NCI-H1092 (cell line): ENCODE measurements around the gene SPRR2B.
"Not testable (repeated sequence)": the region's sequence is repeated elsewhere in the genome, so short reads cannot be mapped to it uniquely, and the experiment has no call there.

Experiments used
- DNase-seq: peaks from one replicate; lab custom pipeline; 2025; lab: John Stamatoyannopoulos, UW

The SPRR2B gene

DNA sequence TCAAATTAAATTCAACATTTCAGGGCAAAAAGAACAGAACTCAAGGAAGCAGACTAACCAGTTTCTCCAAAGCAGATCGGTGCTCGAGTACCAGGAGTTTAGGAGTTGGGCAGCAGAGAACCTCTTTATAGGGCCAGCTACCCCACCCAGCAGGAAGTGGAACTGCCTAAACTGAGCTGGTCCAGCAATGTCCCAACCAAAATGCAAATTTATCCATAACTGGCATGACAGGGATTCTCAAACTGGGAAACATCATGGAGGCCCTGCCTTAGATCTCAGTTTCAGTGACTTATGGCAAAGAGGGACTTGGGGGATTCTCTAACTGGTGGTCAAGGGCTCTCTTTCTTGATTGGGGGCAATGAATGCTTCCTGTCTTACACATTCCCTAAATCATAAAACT lies at the start of gene SPRR2B:
TSS of gene SPRR2B (minus strand) at position 101 of the 400 bp plus-strand sequence. CDS start 772 bp downstream, outside the sequence.
- DNase-seq = no peak

DNA sequence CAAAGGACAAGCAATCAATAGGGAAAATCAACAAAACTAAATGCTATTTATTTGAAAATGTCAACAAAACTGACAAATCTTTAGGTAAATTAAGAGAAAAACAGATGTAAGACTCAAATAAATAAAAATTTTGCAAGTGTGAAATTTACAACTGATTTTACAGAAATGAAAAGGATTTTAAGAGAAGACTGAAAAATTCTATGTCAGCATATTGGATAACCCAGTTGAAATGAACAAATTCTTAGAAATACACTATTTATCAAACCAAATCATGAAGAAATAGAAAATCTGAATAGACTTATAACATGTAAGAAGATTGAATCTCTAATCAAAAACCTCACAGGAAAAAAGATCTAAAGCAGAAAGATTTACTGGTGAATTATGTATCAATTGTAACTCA lies 49.5 kb upstream of the SPRR2B start:
- DNase-seq = no peak

DNA sequence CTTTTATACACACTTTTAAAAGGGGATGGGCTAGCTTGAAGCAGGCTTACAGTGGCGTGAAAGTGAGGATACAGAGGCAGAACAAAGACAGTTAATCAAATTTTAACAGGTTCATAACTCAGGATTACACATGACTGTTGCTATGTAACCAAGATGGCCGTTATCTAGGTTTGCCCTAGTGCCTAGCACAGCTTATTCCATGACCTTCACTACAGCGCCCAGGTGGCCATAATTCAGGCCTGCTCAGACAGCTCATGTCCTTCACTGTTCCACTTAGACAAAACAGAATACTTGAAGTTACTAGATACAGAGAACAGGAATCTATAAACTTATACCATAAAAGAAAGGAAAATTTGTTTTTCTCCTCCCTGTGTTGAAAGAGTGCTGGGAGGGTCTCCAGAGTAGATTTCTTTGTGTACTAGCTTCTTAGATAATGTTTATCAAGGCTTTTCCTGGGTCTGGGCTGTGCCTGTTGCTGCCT lies 48.1 kb upstream of the SPRR2B start:
- DNase-seq = no peak

DNA sequence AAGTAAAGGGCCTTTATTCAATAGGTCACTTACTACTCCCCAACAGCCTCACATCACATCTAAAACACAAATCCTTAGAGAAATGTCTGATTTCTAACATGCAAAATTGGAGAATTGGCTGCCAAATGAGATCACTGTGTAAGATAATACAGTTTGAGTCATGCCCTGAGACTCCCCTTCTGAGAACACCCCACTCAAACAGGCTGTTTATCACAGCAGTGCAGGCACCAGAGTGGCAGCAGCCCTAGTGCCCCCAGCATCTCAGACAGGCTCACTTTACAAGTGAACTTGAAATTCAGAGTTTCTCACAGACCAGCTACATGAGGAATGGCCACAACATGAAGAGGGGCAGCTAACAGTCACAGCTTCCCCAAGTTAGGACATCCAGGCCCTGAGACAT lies 43.9 kb upstream of the SPRR2B start:
- not testable (repeated sequence) for DNase-seq

DNA sequence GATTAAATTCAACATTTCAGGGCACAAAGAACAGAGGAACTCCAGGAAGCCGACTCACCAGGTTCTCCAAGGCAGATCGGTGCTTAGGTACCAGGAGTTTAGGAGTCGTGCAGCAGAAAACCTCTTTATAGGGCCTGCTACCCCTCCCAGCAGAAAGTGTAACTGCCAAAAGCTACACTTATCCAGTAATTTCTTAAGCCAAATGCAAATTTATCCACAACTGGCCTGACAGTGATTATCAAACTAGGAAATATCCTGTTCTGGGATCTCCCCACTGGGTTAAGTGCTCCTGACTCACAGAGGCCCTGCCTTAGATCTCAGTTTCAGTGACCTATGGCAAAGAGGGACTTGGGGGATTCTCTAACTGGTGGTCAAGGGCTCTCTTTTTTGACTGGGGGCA lies 42.0 kb upstream of the SPRR2B start, which contains the start of gene SPRR2F:
TSS of gene SPRR2F (minus strand) at position 101 of the 400 bp plus-strand sequence. CDS start 783 bp downstream, outside the sequence.
- DNase-seq = no peak

DNA sequence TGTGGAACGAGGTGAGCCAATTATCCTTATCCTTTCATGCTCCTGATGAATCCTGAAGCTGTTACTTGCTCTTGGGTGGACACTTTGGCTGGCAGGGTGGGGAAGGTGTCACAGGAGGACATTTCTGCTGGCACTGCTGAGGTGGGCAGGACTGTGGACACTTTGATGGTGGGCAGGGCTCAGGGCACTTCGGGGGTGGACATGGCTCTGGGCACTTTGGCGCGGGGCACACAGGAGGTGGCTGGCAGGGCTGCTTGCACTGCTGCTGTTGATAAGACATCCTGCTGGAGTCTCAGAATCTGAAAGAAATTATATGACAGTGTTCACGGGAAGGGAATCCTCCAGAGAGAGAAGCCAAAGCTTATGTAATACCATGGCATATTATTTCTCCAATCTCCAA lies 41.0 kb upstream of the SPRR2B start:
- DNase-seq = not testable (repeated sequence)

DNA sequence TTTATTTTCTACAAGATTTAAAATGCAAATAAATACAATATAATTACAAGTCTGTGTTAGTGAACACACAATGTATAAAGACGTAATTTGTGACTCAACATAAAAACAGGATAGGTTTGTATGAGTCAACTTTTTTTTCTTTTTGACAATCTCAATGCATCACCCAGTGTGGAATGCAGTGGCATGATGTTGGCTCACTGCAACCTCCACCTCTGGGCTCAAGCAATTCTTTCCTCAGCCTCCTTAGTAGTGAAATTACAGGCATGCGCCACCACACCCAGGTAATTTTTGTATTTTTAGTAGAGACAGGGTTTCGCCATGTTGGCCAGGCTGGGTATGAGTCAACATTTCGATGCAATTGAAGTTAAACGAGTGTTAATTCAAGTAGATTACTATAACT lies 28.8 kb upstream of the SPRR2B start:
- DNase-seq = no peak

DNA sequence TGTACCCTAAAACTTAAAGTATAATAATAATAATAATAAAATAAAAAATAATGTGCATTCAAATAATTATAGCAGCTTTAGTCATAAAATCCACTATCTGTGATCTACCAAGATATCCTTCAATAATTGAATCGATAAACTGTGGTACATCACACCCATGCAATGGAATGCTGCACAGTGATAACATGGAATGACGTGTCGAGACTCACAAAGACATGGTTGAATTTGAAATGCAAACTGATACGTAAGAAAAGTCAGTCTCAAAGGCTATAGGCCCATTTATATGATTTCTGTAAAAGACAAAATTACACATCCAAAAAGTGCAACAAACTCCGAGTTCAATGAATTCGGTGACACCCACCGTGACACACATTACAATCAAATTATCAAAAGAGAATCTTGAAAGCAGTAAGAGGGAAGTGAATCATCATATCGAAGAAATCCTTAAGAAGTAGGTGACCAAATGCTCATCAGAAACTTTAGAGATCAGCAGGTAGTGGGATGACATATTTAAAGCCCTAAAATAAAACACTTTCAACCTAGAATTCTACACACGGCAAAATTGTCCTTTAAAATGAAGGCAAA lies 28.1 kb upstream of the SPRR2B start:
- no peak for DNase-seq

DNA sequence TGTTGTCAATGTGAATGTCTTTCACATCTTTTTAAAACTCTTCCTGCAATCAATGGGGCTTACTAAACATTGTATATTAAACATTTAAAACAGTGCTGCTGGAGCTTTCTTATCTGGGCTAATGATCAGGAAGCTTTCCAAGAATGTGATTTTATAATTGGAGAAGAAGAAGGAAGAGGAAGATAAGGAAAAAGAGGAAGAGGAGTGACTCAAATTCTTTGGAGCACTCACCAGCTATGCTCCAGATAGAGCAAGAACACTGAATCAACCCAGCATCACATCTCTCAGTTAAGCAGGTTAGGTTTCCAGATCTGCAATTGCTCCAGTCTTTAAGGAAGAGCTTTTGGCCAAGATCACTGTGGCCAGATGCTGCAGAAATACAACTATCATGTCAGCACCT lies 24.4 kb upstream of the SPRR2B start:
- no peak for DNase-seq

DNA sequence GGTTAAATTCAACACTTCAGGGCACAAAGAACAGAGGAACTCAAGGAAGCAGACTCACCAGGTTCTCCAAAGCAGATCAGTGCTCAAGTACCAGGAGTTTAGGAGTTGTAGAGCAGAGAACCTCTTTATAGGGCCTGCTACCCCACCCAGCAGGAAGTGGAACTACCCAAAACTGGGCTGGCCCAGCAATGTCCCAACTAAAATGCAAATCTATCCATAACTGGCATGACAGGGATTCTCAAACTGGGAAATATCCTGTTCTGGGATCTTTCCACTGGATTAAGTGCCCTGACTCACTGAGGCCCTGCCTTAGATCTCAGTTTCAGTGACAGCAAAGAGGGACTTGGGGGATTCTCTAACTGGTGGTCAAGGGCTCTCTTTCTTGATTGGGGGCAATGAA lies 23.0 kb upstream of the SPRR2B start, which contains the start of gene SPRR2E:
TSS of gene SPRR2E (minus strand) at position 101 of the 400 bp plus-strand sequence. CDS start 775 bp downstream, outside the sequence.
- DNase-seq = no peak

DNA sequence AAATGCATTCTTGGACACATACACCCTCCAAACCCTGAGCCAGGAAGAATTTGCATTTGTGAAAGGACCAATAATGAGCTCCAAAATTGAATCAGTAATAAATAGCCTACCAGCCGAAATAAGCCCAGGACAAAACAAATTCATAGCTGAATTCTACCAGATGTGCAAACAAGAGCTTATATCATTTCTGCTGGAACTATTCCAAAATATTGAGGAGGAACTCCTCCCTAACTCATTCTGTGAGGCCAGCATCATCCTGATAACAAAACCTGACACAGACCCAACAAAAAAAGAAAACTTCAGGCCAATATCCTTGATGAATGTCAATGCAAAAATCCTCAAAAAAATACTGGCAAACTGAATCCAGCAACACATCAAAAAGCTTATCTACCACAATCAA lies 16.2 kb upstream of the SPRR2B start:
- DNase-seq = no peak

DNA sequence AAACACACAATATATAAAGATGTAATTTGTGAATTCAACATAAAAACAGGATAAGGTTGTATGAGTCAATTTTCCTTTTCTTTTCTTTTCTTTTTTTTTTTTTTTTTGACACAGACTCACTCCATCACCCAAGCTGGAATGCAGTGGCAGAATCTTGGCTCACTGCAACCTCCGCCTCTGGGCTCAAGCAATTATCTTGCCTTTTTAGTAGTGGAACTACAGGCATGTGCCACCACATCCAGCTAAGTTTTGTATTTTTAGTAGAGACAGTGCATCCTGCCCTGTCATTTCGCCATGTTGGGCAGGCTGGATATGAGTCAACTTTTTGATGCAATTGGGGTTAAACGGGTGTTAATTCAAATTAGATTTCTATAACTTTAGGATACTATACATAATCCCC lies 10.3 kb upstream of the SPRR2B start:
- no peak for DNase-seq

DNA sequence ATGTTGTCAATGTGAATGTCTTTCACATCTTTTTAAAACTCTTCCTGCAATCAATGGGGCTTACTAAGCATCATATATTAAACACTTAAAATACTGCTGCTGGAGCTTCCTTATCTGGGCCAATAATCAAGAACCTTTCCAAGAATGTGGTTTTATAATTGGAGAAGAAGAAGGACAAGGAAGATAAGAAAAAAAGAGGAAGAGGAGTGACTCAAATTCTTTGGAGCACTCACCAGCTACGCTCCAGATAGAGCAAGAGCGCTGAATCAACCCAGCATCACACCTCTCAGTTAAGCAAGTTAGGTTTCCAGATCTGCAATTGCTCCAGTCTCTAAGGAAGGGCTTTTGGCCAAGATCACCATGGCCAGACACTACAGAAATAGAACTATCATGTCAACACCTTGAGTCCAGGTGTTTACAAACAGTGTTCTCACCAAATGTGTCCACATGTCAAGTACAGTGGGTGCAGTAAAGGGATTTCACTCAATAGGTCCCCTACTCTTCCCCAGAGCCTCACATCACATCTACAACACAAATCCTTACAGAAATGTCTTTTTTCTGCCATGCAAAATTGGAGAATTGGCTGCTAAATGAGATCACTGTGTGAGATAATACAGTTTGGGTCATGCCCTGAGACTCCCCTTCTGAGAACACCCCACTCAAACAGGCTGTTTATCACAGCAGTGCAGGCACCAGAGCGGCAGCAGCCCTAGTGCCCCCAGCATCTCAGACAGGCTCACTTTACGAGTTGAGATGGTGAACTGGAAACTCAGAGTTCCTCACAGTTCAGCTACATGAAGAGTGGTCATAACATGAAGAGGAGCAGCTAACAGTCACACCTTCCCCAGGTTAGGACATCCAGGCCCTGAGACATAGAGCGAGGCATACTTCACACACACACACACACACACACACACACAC lies 1.7 kb upstream of the SPRR2B start:
- DNase-seq = no peak

DNA sequence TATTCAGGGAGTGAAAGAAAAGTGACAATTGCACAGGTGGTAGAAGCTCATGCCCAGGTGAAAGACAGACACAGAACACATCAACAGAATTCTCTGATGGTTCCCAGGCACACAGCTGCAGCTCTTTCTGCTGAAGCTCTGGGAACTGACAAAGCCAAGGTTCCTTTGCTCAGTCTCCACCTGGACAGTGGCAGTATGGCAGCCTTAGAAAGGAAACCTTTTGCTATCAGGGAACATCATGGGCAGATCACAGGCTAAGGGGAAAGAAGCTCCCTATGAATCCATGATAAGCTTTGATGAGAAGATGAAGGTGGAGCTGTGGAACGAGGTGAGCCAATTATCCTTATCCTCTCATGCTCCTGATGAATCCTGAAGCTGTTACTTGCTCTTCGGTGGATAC lies 1.2 kb downstream of the SPRR2B start:
- DNase-seq = no peak

DNA sequence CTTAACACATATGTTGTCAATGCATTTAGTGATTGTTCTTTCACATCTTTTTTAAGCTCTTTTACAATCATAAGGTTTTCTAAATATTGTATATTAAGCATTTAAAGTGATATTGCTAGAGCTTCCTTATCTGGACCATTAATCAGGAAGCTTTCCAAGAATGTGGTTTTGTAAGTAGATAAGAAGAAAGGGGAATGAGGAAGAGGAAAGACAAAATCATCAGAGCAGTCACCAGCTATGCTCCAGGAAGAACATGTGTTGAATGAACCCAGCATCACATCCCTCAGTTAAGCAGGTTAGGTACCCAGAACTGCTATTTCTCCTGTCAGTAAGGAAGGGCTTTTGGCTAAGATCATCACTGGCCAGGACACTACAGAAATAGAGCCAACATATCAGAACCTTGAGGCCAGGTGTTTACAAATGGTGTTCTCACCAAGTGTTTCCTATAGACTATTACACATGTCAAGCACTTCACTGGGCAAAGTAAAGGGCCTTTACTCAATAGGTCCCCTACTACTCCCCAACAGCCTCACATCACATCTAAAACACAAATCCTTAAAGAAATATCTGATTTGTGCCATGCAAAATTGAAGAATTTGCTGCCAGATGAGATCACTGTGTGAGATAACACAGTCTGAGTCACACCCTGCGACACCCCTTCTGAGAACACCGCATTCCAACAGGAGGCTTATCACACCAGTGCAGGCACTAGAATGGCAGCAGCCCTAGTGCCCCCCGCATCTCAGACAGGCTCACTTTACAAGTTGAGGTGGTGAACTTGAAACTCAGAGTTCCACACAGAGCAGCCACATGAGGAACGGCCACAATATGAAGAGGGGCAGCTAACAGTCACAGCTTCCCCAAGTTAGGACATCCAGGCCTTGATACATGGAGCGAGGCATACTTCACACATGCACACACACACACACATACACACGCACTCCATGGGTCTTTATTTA lies 12.3 kb downstream of the SPRR2B start:
- no peak for DNase-seq

DNA sequence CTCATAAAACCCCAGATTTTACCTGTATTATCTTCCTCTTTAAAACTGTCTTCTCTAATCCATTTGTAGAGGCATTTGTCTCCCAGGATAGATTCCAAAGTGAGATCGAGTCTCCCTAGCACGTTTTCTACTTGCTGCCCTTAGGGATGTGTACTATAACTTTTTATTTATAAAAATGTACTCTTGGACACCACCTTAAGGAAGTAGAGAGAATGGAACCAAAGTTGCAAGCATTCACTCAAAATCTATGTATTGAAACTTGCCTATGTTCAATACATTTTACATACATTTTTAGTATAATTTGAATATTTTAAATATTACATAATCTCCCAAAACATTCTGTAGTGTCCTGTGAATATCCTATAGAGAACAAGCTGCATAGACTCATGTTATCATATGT lies 13.3 kb downstream of the SPRR2B start:
- DNase-seq = no peak

DNA sequence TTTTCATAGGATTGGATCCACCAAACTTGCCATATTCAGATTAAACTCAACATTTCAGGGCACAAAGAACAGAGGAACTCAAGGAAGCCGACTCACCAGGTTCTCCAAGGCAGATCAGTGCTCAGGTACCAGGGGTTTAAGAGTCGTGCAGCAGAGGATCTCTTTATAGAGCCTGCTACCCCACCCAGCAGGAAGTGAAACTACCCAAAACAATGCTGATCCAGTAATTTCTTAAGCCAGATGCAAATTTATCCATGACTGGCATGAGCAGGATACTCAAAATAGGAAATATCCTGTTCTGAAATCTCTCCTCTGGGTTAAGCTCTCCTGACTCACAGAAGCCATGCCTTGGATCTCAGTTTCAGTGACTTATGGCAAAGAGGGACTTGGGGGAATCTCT lies 14.0 kb downstream of the SPRR2B start, which contains the start of gene SPRR2A:
TSS of gene SPRR2A (minus strand) at position 138 of the 400 bp plus-strand sequence. CDS start 777 bp downstream, outside the sequence.
- DNase-seq = no peak

DNA sequence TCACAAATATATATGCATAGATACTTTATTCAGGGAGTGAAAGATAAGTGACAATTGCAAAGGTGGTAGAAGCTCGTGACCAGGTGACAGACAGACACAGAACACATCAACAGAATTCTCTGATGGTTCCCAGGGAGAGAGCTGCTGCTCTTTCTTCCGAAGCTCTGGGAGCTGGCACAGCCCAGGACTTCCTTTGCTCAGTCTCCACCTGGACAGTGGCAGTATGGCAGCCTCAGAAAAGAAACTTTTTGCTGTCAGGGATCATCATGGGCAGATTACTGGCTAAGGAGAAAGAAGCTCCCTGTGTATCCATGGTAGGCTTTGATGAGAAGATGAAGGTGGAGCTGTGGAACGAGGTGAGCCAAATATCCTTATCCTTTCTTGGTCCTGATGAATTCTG lies 15.3 kb downstream of the SPRR2B start:
- DNase-seq = not testable (repeated sequence)

DNA sequence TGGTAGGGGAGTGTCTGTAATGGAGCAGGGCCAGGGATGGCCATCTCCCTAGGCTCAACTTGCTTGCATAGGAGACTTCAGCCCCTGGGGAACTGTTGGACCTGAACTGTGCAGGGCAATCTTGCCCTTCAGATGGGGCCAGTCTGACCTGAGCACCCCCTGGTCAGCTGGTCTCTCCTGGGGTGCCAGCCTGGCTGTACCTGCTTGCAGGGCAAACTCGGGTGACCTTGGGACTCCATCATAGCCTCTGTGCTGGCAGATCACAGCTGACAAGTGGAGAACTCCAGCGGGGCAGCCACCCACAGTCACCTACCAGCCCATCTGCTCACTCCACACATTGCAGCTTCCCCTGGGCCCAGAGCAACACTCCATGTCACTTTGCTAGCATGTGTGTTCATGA lies 22.2 kb downstream of the SPRR2B start:
- DNase-seq = no peak

DNA sequence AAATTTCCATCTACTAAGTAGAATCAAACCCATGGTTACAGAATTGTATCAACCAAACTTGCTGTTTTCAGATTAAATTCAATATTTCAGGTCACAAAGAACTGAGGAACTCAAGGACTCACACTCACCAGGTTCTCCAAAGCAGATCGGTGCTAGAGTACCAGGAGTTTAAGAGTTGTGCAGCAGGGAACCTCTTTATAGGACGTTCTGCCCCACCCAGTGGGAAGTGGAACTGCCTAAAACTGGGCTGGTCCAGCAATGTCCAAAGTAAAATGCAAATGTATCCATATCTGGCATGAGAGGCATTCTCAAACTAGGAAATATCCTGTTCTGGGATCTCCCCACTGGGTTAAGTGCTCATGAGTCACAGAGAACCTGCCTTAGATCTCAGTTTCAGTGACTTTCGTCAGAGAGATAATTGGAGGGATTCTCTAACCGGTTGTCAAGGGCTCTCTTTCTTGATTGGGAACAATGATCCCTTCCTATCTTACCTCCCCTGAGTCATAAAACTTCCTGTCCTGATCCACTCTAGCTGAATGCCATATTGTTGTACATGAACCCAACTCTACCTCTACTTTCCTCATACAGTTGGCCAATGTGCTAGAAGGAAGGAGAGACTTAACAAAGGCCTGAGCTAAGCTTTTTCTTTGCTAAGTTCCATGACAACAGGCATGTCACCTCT lies 30.3 kb downstream of the SPRR2B start, which contains the start of gene SPRR2D:
TSS of gene SPRR2D (minus strand) at position 171 of the 682 bp plus-strand sequence. CDS start 774 bp downstream, outside the sequence.
- DNase-seq = no peak

DNA sequence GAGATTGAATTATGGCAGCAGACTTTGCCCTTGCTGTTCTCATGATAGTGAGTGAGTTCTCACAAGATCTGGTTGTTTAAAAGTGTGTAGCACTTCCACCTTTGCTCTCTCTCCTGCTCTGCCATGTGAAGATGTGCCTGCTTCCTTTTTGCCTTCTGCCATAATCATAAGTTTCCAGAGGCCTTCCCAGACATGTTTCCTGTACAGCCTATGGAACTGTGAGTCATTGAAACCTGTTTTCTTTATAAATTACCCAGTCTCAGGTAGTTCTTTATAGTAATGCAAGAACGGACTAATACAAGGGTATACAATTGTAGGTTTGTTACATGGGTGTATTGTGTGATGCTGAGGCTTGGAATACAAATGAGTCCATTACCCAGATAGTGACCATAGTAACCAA lies 36.2 kb downstream of the SPRR2B start:
- DNase-seq = no peak
